ENCODE measurements around the gene ATXN1. TPM values are rescaled to one million over a fixed set of nuclear protein-coding genes. Genes with fewer than 3 reads are reported as not detected.
"Not testable (repeated sequence)": the region's sequence is repeated elsewhere in the genome, so short reads cannot be mapped to it uniquely, and the experiment has no call there.

The ATXN1 gene
- total RNA-seq, 5 donors from 2014 or later (not counting 1 experiment from before 2014, with no cell fraction given) = 65.1 to 101 (median 77.5) TPM

DNA sequence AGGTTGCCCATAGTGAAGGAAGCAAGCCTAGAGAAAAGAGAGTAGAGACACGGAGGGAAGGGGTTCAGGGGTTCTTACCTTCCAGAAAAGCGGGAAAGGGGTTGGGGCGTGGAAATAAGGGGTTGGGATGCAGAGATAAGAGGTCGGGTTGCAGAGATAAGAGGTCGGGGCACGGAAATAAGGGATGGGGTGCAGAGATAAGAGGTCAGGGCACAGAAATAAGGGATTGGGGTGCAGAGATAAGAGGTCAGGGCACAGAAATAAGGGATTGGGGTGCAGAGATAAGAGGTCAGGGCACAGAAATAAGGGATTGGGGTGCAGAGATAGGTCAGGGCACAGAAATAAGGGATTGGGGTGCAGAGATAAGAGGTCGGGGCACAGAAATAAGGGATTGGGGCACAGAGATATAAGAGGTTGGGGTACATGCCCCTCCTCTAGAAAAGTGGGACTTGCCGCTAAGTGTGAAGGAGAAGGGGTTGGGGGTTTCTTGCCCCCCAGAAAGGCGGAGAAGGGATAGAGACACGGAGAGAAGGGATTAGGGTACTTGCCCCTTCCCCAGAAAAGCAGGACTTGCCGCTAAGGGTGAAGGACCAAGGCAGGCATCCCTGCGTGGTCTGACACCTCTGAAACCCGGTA, 497.7 kb downstream of the ATXN1 start:
- H3K27ac ChIP-seq (ENCODE audit: low read length); ATAC-seq (replicated peaks in 1 of 4); DNase-seq; H3K36me3 ChIP-seq (ENCODE audit: control insufficient read depth in 2 of 2, extremely low read depth in 1 of 2, insufficient read depth in 1 of 2, low read length in 1 of 2); H3K27ac Mint-ChIP-seq; H3K9me3 Mint-ChIP-seq; CTCF ChIA-PET; H3K4me1 ChIP-seq (ENCODE audit: control insufficient read depth in 1 of 2, extremely low read depth in 1 of 2, insufficient read depth in 2 of 2, low read length in 2 of 2); H3K36me3 Mint-ChIP-seq; H3K9me3 ChIP-seq; H3K4me3 Mint-ChIP-seq; H3K27me3 ChIP-seq (replicated peaks in 1 of 2; ENCODE audit: control insufficient read depth in 2 of 2, extremely low read depth in 1 of 2, insufficient read depth in 2 of 2, low read length in 1 of 2); H3K4me3 ChIP-seq (ENCODE audit: control insufficient read depth in 1 of 2, extremely low read depth in 1 of 2, low read length in 1 of 2); H3K4me1 Mint-ChIP-seq; POLR2A ChIA-PET: not testable (repeated sequence)
- peaks cover 0 to 20% of the 10 kb centered on the region in 2 donors for H3K27me3 Mint-ChIP-seq
- WGBS (ENCODE audit: insufficient coverage) = 87% methylated on average over 12 of the region's 13 CpGs

DNA sequence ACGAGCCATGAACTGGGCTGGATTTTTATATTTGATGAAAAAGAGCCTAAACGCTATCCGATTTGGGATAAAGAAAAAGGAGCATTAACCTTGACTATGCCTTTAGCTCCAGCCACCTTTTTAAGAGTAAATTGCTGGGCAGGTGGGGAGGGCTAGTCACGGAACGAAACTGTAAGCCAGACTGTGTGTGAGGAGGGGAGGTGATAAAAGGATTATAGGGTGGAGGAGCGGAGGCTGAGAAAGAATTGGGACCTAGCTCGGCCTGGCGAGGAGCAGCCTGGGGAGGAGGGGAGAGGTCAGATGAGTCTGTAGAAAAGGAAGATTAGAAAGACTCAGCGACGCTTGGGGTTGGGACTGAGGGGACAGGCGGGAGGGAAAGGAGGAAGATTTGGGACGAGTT, 498.5 kb downstream of the ATXN1 start:
- CTCF ChIA-PET; H3K9me3 Mint-ChIP-seq; H3K4me3 ChIP-seq (ENCODE audit: control insufficient read depth in 1 of 2, extremely low read depth in 1 of 2, low read length in 1 of 2); H3K4me1 ChIP-seq (ENCODE audit: control insufficient read depth in 1 of 2, extremely low read depth in 1 of 2, insufficient read depth in 2 of 2, low read length in 2 of 2); H3K9me3 ChIP-seq; POLR2A ChIA-PET; DNase-seq; H3K4me3 Mint-ChIP-seq; H3K27ac Mint-ChIP-seq; H3K27ac ChIP-seq (ENCODE audit: low read length); H3K36me3 Mint-ChIP-seq; H3K27me3 ChIP-seq (replicated peaks in 1 of 2; ENCODE audit: control insufficient read depth in 2 of 2, extremely low read depth in 1 of 2, insufficient read depth in 2 of 2, low read length in 1 of 2); H3K4me1 Mint-ChIP-seq; H3K36me3 ChIP-seq (ENCODE audit: control insufficient read depth in 2 of 2, extremely low read depth in 1 of 2, insufficient read depth in 1 of 2, low read length in 1 of 2); ATAC-seq (replicated peaks in 1 of 4): not testable (repeated sequence)
- WGBS (ENCODE audit: insufficient coverage) = 90% methylated on average over 9 of the region's 12 CpGs
- peaks cover 0 to 20% of the 10 kb centered on the region in 2 donors for H3K27me3 Mint-ChIP-seq

DNA sequence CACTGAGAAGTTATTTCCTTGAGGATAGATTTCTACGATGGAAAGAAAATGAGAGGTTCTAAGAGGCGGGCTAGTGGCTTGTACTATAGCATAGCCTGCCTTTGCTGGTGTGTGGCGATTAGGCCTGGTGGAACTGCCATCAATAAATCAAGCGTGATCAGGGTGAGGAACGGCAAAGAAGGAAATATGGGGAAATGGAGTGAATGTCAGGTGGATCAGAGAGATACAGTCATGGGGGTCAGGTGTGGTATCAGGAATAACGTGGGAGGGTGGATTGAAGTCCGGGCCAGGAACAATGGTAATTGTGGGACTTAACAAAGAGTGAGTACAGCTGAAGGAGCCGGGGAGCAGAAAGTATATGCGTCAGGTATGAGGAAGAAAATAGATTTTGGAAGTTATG, 500.7 kb downstream of the ATXN1 start:
- H3K36me3 Mint-ChIP-seq; H3K4me1 ChIP-seq (ENCODE audit: control insufficient read depth in 1 of 2, extremely low read depth in 1 of 2, insufficient read depth in 2 of 2, low read length in 2 of 2); H3K4me1 Mint-ChIP-seq; POLR2A ChIA-PET; H3K27ac Mint-ChIP-seq; H3K9me3 Mint-ChIP-seq; H3K4me3 Mint-ChIP-seq; H3K9me3 ChIP-seq; H3K27ac ChIP-seq (ENCODE audit: low read length); H3K4me3 ChIP-seq (ENCODE audit: control insufficient read depth in 1 of 2, extremely low read depth in 1 of 2, low read length in 1 of 2); DNase-seq; ATAC-seq (replicated peaks in 1 of 4); CTCF ChIA-PET; H3K27me3 ChIP-seq (replicated peaks in 1 of 2; ENCODE audit: control insufficient read depth in 2 of 2, extremely low read depth in 1 of 2, insufficient read depth in 2 of 2, low read length in 1 of 2); H3K36me3 ChIP-seq (ENCODE audit: control insufficient read depth in 2 of 2, extremely low read depth in 1 of 2, insufficient read depth in 1 of 2, low read length in 1 of 2): not testable (repeated sequence)
- WGBS (ENCODE audit: insufficient coverage) = 94% methylated on average over 5 of the region's 9 CpGs
- peaks cover 0 to 20% of the 10 kb centered on the region in 2 donors for H3K27me3 Mint-ChIP-seq

DNA sequence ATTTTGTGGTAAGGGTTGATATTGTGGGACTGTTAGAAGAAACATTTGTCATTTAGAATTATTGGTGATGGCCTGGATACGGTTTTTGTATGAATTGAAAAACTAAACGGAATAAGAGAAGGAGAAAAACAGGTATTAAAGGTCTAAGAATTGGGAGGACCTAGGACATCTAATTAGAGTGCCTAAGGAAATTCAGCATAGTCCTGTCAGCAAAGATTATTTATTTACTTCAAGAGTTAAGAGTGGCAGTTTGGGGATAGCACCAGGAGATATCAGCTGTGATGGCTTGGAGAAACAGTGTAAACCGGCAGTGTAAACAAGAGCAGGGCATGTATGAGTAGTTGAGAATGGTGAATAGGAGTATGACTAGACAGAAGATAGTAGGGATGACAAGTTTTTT, 501.7 kb downstream of the ATXN1 start:
- H3K9me3 Mint-ChIP-seq; H3K36me3 Mint-ChIP-seq; POLR2A ChIA-PET; CTCF ChIA-PET; H3K4me3 Mint-ChIP-seq; H3K9me3 ChIP-seq; DNase-seq; H3K27me3 ChIP-seq (replicated peaks in 1 of 2; ENCODE audit: control insufficient read depth in 2 of 2, extremely low read depth in 1 of 2, insufficient read depth in 2 of 2, low read length in 1 of 2); H3K4me1 ChIP-seq (ENCODE audit: control insufficient read depth in 1 of 2, extremely low read depth in 1 of 2, insufficient read depth in 2 of 2, low read length in 2 of 2); H3K27ac Mint-ChIP-seq; ATAC-seq (replicated peaks in 1 of 4); H3K4me1 Mint-ChIP-seq; H3K27ac ChIP-seq (ENCODE audit: low read length); H3K36me3 ChIP-seq (ENCODE audit: control insufficient read depth in 2 of 2, extremely low read depth in 1 of 2, insufficient read depth in 1 of 2, low read length in 1 of 2); H3K4me3 ChIP-seq (ENCODE audit: control insufficient read depth in 1 of 2, extremely low read depth in 1 of 2, low read length in 1 of 2): not testable (repeated sequence)
- WGBS (ENCODE audit: insufficient coverage) = no CpG with 5 or more reads among the region's 3 CpGs
- peaks cover 0 to 17% of the 10 kb centered on the region in 2 donors for H3K27me3 Mint-ChIP-seq

DNA sequence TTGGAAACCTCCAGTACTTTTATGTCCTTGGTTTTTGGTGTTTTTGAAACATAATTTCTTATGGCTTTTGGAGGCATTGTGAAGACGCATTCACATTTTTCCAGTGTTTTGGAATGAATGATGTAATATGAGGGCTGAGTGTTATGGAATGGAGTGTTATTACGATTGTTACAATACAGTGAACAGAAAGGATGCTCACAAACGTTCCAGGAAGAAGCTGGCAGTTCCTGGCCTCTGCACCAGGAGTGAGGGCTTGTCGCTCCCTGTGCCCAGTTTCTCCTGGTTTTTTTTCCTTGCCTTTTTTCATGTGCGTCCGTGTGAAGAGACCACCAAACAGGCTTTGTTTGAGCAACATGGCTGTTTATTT, 502.6 kb downstream of the ATXN1 start:
- Histone ChIP-seq H3K4me1 (ENCODE audit: control insufficient read depth in 1 of 2, extremely low read depth in 1 of 2, insufficient read depth in 2 of 2, low read length in 2 of 2) (no peaks in the 10 kb centered on the region), H3K27me3 (replicated peaks in 1 of 2; ENCODE audit: control insufficient read depth in 2 of 2, extremely low read depth in 1 of 2, insufficient read depth in 2 of 2, low read length in 1 of 2) (peaks cover 0 to 3% of the 10 kb centered on the region in 2 experiments), H3K36me3 (ENCODE audit: control insufficient read depth in 2 of 2, extremely low read depth in 1 of 2, insufficient read depth in 1 of 2, low read length in 1 of 2) (no peaks in the 10 kb centered on the region), H3K9me3 (no peaks in the 10 kb centered on the region), H3K4me3 (ENCODE audit: control insufficient read depth in 1 of 2, extremely low read depth in 1 of 2, low read length in 1 of 2) (no peak overlapping the region), H3K27ac (ENCODE audit: low read length) (no peak overlapping the region)
- Mint-ChIP-seq H3K9me3 (no peaks in the 10 kb centered on the region), H3K27me3 (peaks cover 0 to 9% of the 10 kb centered on the region in 2 donors), H3K36me3 (no peaks in the 10 kb centered on the region), H3K4me1 (no peaks in the 10 kb centered on the region), H3K27ac (no peak overlapping the region), H3K4me3 (no peak overlapping the region)
- POLR2A ChIA-PET = no interaction called here
- ATAC-seq (replicated peaks in 1 of 4) (no peak), DNase-seq (no peak)
- CTCF ChIA-PET = no interaction called here
- WGBS (ENCODE audit: insufficient coverage) = 79% methylated on average over 5 of the region's 6 CpGs

DNA sequence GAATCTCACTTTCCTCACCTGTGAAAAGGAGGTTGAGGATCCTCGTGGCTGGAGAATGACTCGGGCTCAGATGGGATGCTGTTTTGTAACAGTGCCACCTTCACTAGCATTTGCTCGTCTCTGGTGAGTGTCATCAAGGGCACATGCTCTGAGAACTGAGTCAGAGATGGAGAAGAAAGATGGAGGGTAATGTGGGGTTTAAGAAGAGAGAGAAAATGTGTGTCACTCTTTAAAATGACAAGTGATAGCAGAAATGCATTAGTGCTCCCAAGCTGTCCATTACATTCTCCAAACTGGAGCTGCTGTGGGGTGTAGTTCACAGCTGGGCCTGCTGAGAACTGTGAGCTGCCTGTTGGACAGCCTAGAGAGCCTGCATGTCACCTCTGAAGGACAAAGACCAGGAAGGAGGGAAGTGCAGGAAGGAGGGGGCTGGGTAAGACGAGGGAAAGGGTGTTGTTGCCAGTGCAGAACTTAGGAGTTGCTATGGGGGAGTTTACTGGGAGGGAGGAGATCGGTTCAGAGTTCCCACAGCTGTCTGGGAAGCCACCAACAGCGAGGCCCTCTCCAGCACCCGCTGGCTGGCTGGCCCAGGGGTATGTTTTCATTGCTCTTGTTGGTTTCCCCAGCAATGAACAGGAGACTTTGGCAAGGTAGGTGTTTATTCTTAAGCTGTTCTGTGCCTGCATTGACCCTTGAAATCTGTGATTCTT, 503.1 kb downstream of the ATXN1 start:
- H3K4me1 ChIP-seq (ENCODE audit: control insufficient read depth in 1 of 2, extremely low read depth in 1 of 2, insufficient read depth in 2 of 2, low read length in 2 of 2) = no peaks in the 10 kb centered on the region
- H3K4me1 Mint-ChIP-seq = no peaks in the 10 kb centered on the region
- H3K36me3 Mint-ChIP-seq = no peaks in the 10 kb centered on the region
- H3K36me3 ChIP-seq (ENCODE audit: control insufficient read depth in 2 of 2, extremely low read depth in 1 of 2, insufficient read depth in 1 of 2, low read length in 1 of 2) = no peaks in the 10 kb centered on the region
- no peaks in the 10 kb centered on the region for H3K9me3 Mint-ChIP-seq
- H3K9me3 ChIP-seq = no peaks in the 10 kb centered on the region
- no peak overlapping the region for H3K27ac ChIP-seq (ENCODE audit: low read length)
- peaks cover 0 to 3% of the 10 kb centered on the region in 2 experiments for H3K27me3 ChIP-seq (replicated peaks in 1 of 2; ENCODE audit: control insufficient read depth in 2 of 2, extremely low read depth in 1 of 2, insufficient read depth in 2 of 2, low read length in 1 of 2)
- ATAC-seq (replicated peaks in 1 of 4) (no peak), DNase-seq (no peak)
- POLR2A ChIA-PET = no interaction called here
- H3K27me3 Mint-ChIP-seq = peaks cover 0 to 5% of the 10 kb centered on the region in 2 donors
- H3K27ac Mint-ChIP-seq = no peak overlapping the region
- H3K4me3 ChIP-seq (ENCODE audit: control insufficient read depth in 1 of 2, extremely low read depth in 1 of 2, low read length in 1 of 2) = no peak overlapping the region
- CTCF ChIA-PET = no interaction called here
- H3K4me3 Mint-ChIP-seq = no peak overlapping the region
- WGBS (ENCODE audit: insufficient coverage) = 67% methylated on average over 6 of the region's 7 CpGs
